ENCODE data around the gene OR2B3.

GRCh38 chr6:29097803-29098202 is 10.7 kb upstream of the OR2B3 start:
- TF ChIP-seq, protein P1, sequence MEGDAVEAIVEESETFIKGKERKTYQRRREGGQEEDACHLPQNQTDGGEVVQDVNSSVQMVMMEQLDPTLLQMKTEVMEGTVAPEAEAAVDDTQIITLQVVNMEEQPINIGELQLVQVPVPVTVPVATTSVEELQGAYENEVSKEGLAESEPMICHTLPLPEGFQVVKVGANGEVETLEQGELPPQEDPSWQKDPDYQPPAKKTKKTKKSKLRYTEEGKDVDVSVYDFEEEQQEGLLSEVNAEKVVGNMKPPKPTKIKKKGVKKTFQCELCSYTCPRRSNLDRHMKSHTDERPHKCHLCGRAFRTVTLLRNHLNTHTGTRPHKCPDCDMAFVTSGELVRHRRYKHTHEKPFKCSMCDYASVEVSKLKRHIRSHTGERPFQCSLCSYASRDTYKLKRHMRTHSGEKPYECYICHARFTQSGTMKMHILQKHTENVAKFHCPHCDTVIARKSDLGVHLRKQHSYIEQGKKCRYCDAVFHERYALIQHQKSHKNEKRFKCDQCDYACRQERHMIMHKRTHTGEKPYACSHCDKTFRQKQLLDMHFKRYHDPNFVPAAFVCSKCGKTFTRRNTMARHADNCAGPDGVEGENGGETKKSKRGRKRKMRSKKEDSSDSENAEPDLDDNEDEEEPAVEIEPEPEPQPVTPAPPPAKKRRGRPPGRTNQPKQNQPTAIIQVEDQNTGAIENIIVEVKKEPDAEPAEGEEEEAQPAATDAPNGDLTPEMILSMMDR (IDR thresholded peaks at IDR 0.05; ENCODE audit: low read depth, low read length): no peak
- TF ChIP-seq EZH2phosphoT487 (IDR thresholded peaks at IDR 0.05; ENCODE audit: low read depth): no peak

All from OCI-LY3 (cell line).